ENCODE measurements around the gene TMEM94.

- TF ChIP-seq CTCF (IDR thresholded peaks at IDR 0.05) (no peak), POLR2A (IDR thresholded peaks at IDR 0.05) (no peak)
Measured at GRCh38 chr17:75476752-75477489, 20.5 kb downstream of the TMEM94 start.

Measured in testis (tissue), 2 donors.